8988T (cell line): ENCODE results near the gene KRT3.

Experiments used
- DNase-seq: peaks from one replicate; pipeline ENCODE4 v3.0.0; 2011

The KRT3 gene

GRCh38 chr12:52813203-52813819 is 17.4 kb upstream of the KRT3 start:
- no peak for DNase-seq

GRCh38 chr12:52812749-52813148 is 16.8 kb upstream of the KRT3 start:
- no peak for DNase-seq

GRCh38 chr12:52812073-52812400 is 16.1 kb upstream of the KRT3 start:
- no peak for DNase-seq

- no peak for DNase-seq
Observed at GRCh38 chr12:52811191-52812072, 15.5 kb upstream of the KRT3 start.

DNA sequence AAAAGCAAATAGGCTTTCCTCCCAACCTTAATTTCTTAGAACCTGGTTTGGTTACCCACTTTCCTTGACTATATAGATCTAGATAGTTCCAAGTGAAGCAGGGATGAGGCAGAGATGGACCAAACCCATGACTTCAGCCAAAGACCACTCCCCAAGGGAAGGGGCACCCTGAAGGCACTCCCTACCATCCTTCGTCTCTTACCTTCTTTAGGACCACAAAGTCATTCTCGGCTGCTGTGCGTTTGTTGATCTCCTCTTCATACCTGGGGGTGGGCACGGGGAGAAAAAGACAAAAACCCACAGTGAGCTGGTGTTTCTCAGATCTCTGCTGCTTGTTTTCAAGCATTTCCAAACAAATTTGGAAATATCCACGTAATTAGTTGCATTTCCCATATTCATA is 14.6 kb upstream of the KRT3 start:
- DNase-seq = no peak

GRCh38 chr12:52809166-52809565 is 13.2 kb upstream of the KRT3 start:
- no peak for DNase-seq

DNA sequence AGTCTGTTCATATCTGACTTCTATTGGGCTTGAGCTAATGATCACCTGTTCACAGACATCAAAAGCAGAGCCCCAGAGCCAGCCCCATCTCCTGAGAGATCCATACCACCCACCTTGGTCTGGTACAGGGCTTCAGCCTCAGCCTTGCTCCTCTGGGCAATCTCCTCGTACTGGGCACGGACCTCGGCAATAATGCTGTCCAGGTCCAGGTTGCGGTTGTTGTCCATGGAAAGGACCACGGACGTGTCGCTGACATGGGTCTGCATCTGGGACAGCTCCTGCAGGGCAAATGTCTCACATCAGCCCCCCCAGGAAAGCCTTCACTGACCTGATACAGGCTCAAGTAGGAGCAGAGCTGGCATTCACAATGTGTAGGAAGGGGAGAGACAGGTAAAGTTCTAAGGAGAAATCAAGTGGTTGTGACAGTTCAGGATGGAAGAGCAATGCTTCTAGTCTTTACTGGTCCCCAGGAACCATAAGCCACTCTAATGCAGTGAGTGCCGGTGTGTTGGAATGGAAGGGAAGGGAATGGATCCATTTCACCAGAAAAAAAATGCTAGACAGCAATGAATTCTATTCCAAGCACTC is 12.8 kb upstream of the KRT3 start:
- DNase-seq = no peak

DNA sequence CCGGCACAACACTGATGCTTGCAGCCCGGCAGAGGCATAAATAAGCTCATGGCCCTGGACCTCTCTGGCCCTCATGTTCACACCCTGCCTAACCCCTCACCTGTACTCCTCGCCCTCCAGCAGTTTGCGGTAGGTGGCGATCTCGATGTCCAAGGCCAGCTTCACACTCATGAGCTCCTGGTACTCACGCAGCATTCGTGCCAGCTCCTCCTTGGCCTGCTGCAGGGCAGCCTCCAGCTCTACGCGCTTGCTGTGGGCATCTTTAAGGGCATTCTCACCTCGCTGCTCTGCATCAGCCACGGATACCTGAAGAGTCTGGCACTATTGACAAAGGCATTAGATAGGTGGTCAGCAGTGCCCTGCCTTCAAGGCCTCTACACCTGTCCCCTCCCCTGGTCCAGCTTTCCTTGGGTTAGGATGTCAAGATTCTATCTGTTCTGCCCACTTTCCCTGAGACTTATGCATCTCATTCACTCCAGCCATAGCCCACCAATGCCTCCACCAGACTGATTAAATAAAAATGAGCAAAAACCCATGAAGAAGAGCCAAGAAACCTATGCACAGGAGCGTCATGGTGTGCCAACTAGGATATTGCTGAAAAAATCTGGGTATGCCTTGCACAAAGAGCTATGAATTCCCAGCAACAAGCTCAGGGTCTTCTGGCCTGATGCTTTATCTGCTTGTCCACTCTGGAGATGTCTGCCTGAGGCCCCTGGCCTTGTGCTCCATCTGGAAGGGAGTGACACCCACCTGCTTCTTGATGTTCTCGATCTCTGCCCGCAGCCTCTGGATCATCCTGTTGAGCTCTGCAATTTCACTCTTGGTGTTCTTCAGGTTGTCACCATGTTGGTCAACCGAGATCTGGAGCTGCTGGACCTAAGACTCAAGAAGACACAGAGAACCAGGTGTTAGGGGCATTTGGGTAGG is 11.9 kb upstream of the KRT3 start:
- DNase-seq = no peak

- DNase-seq = no peak
Observed at GRCh38 chr12:52806821-52807543, 11.1 kb upstream of the KRT3 start.

DNA sequence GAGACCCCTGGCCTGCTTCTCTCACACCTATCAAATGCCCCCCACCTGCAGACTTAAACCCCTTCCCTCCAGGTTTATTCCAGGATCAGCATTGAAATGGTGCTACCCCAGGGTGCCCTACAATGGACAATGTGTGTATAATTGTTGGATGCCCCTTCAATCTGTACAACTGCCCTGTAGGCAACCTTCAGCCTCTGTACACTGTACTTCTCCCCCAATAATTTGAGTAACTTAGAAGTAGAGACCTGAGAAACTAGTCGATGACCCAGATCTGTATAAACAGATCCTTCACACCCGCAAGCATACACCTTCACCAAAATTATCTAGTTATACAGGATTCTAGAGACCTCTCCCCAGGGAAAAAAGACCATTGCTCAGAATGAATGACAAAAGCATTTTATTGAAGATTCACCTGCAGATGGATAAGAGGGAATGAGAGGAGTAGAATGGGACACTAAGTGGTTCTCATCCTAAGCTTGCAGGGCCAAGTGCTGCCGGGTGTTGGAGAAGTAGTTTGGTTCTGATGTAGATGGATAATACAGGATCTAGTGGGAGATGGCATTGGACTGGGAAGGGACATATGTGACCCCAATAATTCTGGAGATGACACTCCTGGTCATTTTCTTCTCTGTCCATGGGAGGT is 10.4 kb upstream of the KRT3 start:
- no peak for DNase-seq

GRCh38 chr12:52805739-52806138 is 9.8 kb upstream of the KRT3 start:
- no peak for DNase-seq

DNA sequence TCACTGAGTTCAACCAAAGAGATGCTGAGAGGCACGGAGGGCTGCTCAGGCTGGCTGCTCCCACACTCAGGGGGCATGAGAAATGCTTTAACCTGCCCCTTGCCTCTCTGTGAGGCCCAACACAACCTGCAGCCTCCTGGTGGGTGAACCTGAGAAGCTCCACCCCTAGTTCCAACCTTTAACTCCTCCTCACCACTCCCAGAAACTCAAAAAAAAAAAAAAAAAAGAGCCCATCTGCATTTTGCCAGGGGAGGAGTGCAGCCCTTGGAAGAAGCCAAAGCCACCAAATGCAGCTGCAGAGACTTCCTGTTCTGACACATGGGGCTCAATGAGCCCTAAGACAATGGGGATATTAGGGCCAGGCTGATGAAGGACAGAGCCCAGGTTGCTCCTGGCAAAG is 9.1 kb upstream of the KRT3 start:
- DNase-seq = no peak

GRCh38 chr12:52802442-52802841 is 6.5 kb upstream of the KRT3 start:
- DNase-seq = no peak

- no peak for DNase-seq
Observed at GRCh38 chr12:52801773-52802172, 5.9 kb upstream of the KRT3 start.

DNA sequence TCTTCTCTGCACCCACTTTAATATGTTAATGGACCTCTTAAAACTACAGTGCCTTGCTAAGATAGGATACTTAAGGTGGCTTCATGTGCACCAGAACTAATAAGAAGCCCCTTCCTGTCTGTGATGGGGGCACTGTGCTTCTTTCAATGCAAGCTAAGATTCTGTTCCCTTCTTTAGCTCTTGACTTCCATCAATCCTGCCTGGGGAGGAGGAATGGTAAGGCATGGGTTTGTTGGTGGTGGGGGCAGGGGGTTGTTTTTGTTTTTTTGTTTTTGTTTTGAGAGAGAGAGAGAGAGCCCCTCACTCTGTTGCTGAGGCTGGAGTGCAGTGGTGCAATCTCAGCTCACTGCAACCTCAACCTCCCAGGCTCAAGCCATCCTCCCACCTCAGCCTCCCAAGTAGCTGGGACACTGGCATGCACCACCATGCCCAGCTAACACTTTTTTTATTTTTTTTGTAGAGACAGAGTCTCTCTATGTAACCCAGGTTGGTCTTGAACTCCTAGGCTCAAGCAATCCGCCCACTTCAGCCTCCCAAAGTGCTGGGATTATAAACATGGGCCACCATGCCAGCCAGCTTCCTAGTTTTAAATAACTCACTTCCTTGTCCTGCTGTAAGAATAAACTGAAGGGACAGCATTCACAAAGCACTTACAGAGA is 4.5 kb upstream of the KRT3 start:
- DNase-seq = no peak

DNA sequence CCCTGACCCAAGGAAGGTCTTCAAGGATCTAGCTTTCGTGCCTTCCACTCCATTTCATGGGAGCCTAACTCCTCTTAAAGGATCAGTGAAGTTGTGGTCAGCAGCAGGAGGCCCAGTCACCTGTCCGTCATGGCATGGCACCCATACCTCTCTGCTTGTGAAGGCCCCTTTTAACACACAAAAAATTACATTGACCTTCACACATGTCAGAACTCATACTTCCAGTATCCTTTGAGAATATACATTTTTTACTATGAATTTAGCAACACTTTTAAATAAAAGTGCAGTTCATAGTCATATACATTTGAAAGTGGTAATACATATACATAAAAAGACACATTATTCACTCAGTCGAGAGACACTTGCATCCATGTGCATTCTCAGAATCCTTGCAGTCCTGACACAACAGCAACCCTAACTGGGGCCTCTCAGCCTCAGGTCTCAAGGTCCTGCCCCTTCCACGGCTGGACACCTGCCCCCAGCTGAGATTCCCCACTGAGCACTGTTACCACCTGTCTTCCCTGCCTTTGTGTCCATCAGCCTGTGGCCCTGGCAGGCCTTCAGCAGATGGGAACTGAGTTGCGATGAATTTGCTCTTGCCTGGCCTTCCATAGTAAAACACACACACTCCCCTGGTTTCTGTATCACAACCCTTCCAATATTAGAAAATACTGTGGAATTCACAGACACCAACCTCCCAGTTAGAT is 3.7 kb upstream of the KRT3 start:
- DNase-seq = no peak

DNA sequence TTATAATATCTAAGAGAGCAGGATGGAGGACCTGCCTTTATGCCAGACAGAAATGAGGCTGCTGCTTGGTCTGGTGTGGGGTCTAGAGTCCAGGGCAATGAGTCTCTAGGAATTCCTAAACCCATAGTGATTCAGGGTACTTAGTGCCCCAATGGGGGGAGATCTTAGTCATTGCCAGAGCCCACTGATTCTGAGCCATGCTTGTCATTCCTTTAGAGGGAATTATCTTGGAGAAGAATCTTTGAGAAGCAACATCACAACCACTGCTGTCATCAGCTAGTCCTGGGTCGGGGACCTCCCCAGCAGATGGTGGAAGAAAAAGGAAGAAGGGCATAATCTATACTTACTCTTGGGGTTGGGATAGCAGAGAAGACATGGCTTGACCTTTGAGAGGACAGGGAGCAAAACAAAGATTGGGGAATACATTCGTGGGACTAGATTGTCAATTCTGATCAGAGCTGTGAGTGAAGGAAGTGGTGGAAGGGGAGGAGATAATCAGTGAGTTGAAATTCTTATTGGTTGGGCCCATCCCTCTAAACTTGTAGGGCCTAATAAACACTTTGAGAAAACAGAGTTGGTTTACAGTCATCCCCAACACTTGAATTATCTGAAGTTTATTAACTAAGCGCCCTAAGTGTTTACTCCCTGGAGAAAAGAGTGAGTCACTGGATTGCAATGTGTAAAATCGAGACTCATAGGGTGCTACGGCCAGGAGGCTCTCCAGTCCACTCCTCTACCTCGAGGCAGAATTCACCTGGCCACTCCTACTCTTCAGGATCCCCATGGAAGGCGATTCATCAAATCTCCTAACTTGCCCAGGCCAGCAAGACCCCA is 3.0 kb upstream of the KRT3 start:
- DNase-seq = no peak

DNA sequence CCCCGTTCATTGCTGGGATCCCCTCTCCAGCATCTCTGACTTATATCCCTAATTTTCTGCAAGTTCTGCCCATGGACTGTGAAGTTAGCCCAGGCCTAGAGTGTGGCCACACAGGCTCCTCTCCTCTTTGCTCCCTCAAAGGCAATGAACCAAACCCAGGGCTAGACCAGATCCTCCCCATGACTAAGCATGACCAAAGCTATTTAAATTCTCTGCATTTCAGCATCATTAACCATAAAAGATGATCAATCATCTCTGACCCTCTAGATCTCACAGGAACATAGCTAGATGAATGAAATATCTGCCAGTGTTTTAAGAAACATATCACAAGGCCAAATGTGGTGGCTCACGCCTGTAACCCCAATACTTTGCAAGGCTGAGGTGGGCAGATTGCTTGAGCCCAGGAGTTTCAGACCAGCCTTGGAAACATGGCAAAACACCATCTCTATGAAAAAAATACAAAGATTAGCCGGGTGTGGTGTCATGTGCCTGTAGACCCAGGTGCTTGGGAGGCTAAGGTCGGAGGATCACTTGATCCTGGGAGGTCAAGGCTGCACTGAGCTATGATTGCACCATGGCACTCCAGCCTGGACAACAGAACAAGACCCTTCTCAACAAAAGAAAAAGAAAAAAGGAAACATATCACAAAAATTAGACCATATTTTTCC is 2.2 kb upstream of the KRT3 start:
- DNase-seq = no peak

DNA sequence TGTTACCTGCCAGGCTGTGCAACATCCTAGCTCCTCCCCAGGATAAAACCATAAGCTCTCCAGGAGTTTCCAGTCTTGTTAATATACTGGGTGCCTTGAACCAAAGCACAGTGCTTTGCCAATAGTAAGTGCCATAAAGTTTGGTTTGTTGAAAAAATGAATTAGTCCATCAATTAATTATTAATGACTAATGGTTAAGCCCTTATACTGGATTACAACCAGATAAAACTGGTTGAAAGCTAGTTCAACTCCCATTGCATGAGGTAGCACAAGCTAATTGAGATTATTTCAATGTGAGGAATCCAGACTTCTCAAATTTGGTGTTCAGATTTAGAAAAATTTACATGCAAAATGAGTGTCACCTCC is 1.6 kb upstream of the KRT3 start:
- no peak for DNase-seq
